ENCODE measurements around the gene DCTN3. TPM values are rescaled to one million over a fixed set of nuclear protein-coding genes. Genes with fewer than 3 reads are reported as not detected.

The DCTN3 gene
- total RNA-seq, 1 donor from 2014 or later = 94.8 TPM

DNA sequence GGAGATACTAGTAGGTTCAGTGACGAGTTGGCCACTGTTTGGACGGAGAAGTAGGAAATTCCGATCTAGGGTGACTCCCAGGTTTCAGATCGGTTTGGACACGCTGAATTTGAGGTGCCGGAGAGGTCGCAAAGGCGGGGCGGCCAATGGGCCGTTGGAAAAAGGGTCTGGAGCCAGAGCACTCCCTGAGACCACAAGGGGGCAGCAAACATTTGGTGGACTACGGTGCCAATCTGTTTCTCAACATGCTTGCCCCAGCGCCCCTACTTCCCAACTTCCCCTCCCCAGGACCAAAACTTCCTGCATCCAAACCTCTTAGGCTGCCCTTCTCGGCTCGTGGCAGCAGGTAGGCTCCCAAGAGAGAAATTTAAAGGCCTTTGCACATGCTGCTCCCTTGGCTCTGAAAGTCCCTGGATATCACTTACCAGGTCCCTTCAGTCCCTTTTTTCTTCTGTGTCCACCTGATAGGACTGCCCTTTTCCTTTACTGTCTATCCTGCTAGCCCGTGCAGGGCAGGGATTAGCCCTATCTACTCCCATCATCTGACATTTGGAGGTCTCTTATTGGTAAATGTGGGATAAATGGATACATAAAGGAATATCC is 7.4 kb downstream of the DCTN3 start:
- H3K36me3 Mint-ChIP-seq (ENCODE audit: low read depth, unreplicated experiment) = peaks cover 23% of the 10 kb centered on the region
- peak overlapping the region; percentile 80 for H3K4me3 Mint-ChIP-seq (ENCODE audit: unreplicated experiment)
- H2AFZ ChIP-seq (ENCODE audit: low read depth, low read length) = peak overlapping the region; percentile 97
- H3K79me2 ChIP-seq (ENCODE audit: insufficient read depth, low read length) = peaks cover 12% of the 10 kb centered on the region
- H3K27ac Mint-ChIP-seq (ENCODE audit: unreplicated experiment) = peak overlapping the region; percentile 82
- H3K4me1 Mint-ChIP-seq (ENCODE audit: low read depth, unreplicated experiment) = peaks cover 6% of the 10 kb centered on the region
- H4K20me1 ChIP-seq (ENCODE audit: insufficient read depth, low read length) = peaks cover 3% of the 10 kb centered on the region
- H3K9me3 Mint-ChIP-seq (ENCODE audit: unreplicated experiment) = no peaks in the 10 kb centered on the region
- peaks cover 8% of the 10 kb centered on the region for H3K36me3 ChIP-seq (ENCODE audit: insufficient read depth, low read length)
- H3K4me1 ChIP-seq (ENCODE audit: insufficient read depth, low read length) = peaks cover 15% of the 10 kb centered on the region
- H3K4me2 ChIP-seq (ENCODE audit: low read length) = peak overlapping the region; percentile 100
- H3K27ac ChIP-seq (ENCODE audit: low read depth, low read length) = peak overlapping the region; percentile 52
- peaks cover 2% of the 10 kb centered on the region for H3K27me3 Mint-ChIP-seq (ENCODE audit: low read depth, unreplicated experiment)
- no peaks in the 10 kb centered on the region for H3K9me3 ChIP-seq (ENCODE audit: insufficient read depth, low read depth, low read length)
- H3K27me3 ChIP-seq (ENCODE audit: insufficient read depth, low read length) = no peaks in the 10 kb centered on the region
- peak overlapping the region; percentile 97 for H3K9ac ChIP-seq (ENCODE audit: low read length)
- peak overlapping the region; percentile 94 for H3K4me3 ChIP-seq (ENCODE audit: insufficient read depth, low read depth, low read length)
- TF ChIP-seq, protein P1, sequence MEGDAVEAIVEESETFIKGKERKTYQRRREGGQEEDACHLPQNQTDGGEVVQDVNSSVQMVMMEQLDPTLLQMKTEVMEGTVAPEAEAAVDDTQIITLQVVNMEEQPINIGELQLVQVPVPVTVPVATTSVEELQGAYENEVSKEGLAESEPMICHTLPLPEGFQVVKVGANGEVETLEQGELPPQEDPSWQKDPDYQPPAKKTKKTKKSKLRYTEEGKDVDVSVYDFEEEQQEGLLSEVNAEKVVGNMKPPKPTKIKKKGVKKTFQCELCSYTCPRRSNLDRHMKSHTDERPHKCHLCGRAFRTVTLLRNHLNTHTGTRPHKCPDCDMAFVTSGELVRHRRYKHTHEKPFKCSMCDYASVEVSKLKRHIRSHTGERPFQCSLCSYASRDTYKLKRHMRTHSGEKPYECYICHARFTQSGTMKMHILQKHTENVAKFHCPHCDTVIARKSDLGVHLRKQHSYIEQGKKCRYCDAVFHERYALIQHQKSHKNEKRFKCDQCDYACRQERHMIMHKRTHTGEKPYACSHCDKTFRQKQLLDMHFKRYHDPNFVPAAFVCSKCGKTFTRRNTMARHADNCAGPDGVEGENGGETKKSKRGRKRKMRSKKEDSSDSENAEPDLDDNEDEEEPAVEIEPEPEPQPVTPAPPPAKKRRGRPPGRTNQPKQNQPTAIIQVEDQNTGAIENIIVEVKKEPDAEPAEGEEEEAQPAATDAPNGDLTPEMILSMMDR (IDR thresholded peaks at IDR 0.05; ENCODE audit: insufficient read depth, low read depth, low read length) = peak; percentile 82
- no peak for TF ChIP-seq EZH2 (IDR thresholded peaks at IDR 0.05; ENCODE audit: insufficient read depth, low read length)
- FAIRE-seq (no peak), DNase-seq (ENCODE audit: low read depth) (peak; percentile 38)

DNA sequence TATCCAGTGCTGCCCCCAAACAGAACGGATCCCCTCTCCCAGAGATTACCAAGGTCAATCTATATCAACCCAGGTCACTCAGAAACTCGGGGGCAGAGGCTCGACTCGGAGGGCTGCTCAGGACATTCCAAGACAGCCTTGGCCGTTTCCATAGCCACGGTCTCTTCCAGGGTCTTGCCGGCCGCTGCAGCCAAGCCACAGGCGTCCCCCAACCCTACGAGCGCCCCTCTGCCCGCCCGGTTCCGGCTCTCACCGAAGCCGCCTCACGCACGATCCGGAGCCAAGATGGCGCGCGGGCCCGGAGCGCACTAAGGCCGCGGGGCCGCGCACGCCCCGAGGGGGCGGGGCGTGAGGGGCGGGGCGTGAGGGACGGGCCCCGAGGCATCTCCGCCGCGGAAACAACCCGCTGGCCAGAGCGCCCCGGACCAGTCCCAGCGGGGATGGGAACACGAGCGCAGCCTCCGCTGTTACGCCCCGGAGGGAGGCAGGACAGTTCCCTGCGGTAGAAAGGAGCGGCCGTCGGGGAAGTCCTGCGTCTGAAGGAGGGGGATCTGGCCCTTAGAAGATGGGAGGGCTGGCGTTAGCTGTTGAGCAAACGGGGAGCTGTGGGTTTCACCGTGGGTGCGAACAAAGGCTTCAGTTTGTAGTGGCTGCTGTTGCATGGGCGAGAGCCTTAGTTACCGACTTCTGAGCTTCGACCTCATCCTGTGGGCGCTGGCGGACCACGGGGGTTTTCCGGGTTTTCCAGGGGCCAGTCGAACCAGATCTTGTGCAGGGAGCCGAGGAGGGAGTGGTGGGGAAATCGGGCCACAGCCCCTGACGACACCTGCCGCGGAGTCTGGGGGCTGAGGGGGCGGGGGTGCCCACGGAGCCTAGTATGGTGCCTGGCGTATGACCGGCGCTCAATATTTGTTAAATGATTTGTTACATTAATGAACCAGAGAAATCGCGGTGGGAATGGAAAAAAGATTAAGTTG is 8.2 kb downstream of the DCTN3 start, which contains the start of gene RPP25L:
RPP25L (minus strand) TSS at position 287 of the 977 bp plus-strand sequence. CDS start 801 bp downstream, outside the sequence.
- Mint-ChIP-seq H3K4me1 (ENCODE audit: low read depth, unreplicated experiment) (peaks cover 6% of the 10 kb centered on the region), H3K27me3 (ENCODE audit: low read depth, unreplicated experiment) (peaks cover 2% of the 10 kb centered on the region), H3K36me3 (ENCODE audit: low read depth, unreplicated experiment) (peaks cover 17% of the 10 kb centered on the region), H3K4me3 (ENCODE audit: unreplicated experiment) (peak within 1 kb of the TSS; percentile 95), H3K9me3 (ENCODE audit: unreplicated experiment) (no peaks in the 10 kb centered on the region), H3K27ac (ENCODE audit: unreplicated experiment) (peak within 1 kb of the TSS; percentile 89)
- no peaks in the 10 kb centered on the region for H3K9me3 ChIP-seq (ENCODE audit: insufficient read depth, low read depth, low read length)
- H3K9ac ChIP-seq (ENCODE audit: low read length) = peak within 1 kb of the TSS; percentile 97
- H4K20me1 ChIP-seq (ENCODE audit: insufficient read depth, low read length) = peaks cover 3% of the 10 kb centered on the region
- H3K4me2 ChIP-seq (ENCODE audit: low read length) = peak within 1 kb of the TSS; percentile 100
- peak within 1 kb of the TSS; percentile 80 for H3K27ac ChIP-seq (ENCODE audit: low read depth, low read length)
- no peaks in the 10 kb centered on the region for H3K27me3 ChIP-seq (ENCODE audit: insufficient read depth, low read length)
- peaks cover 4% of the 10 kb centered on the region for H3K36me3 ChIP-seq (ENCODE audit: insufficient read depth, low read length)
- FAIRE-seq (no peak), DNase-seq (ENCODE audit: low read depth) (peak; percentile 68)
- peak within 1 kb of the TSS; percentile 97 for H2AFZ ChIP-seq (ENCODE audit: low read depth, low read length)
- H3K4me3 ChIP-seq (ENCODE audit: insufficient read depth, low read depth, low read length) = peak within 1 kb of the TSS; percentile 94
- peaks cover 12% of the 10 kb centered on the region for H3K79me2 ChIP-seq (ENCODE audit: insufficient read depth, low read length)
- TF ChIP-seq, protein P1 (IDR thresholded peaks at IDR 0.05; ENCODE audit: insufficient read depth, low read depth, low read length) = no peak
- no peak for TF ChIP-seq EZH2 (IDR thresholded peaks at IDR 0.05; ENCODE audit: insufficient read depth, low read length)
- H3K4me1 ChIP-seq (ENCODE audit: insufficient read depth, low read length) = peaks cover 15% of the 10 kb centered on the region

All from astrocyte (in vitro differentiated cells and primary cell).